Measurements from ENCODE around the gene EBF4. TPM values are rescaled to one million over a fixed set of nuclear protein-coding genes. Genes with fewer than 3 reads are reported as not detected.

The EBF4 gene
- total and polyA plus RNA-seq, 2 of the 8 experiments (the other 6 are each of a cell fraction or from before 2014, with no cell fraction given): 1.2 to 2.9 TPM

DNA sequence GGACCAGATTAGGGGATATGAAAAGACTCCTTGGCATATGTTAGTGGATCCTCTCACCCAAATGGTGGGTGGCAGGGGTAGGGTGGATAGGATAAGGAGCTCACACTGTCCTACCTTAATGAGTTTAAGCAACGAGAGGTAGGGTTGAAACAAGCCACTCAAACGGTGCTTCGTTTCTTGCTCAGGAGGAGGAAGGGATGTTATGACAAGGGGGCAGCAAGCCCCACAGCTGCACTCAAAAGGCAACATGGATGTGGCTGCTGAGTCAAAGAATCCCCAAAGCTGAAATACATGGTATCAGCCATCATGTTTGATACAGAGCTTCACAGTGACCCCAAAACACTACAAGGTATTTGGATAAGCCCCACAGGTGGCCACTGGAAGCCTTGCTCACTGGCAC is 20.1 kb upstream of the EBF4 start:
- no peak overlapping the region for H2BK20ac ChIP-seq (ENCODE audit: low read length)
- H3K4me1 ChIP-seq (replicated peaks in 1 of 4; ENCODE audit: control insufficient read depth in 3 of 4, insufficient read depth in 4 of 4, low read length in 3 of 4): 0 out of 7 replicates have a peak, but pooled peaks cover 0 to 4% (median 0%) of the 10 kb centered on the region in 4 experiments
- no peaks in the 10 kb centered on the region for H3K79me2 ChIP-seq (ENCODE audit: control insufficient read depth in 1 of 2, insufficient read depth in 2 of 2, low read length in 2 of 2)
- no peaks in the 10 kb centered on the region for H4K20me1 ChIP-seq (replicated peaks in 1 of 2; ENCODE audit: control insufficient read depth in 1 of 2, insufficient read depth in 2 of 2, low read length in 2 of 2)
- H3K9me3 ChIP-seq (ENCODE audit: insufficient read depth in 2 of 2, low read depth in 1 of 2, low read length in 1 of 2): no peaks in the 10 kb centered on the region
- no peak overlapping the region for H4K5ac ChIP-seq (ENCODE audit: insufficient read length, low read depth, low read length)
- no peaks in the 10 kb centered on the region; a peak in 3 of 7 replicates for H3K27me3 ChIP-seq (replicated peaks in 1 of 4; ENCODE audit: control insufficient read depth in 3 of 4, extremely low read depth in 1 of 4, insufficient read depth in 3 of 4, low read length in 3 of 4)
- no peak overlapping the region for H3K18ac ChIP-seq (ENCODE audit: extremely low read depth, low read length)
- H3K23ac ChIP-seq (ENCODE audit: insufficient read length): no peak overlapping the region
- TF ChIP-seq SP1 (IDR thresholded peaks at IDR 0.05; ENCODE audit: low read depth, low read length) (no peak), POLR2A (IDR thresholded peaks at IDR 0.05; ENCODE audit: control extremely low read depth in 1 of 2, low read depth in 2 of 2, low read length in 2 of 2) (no peak)
- no peak overlapping the region for H3K56ac ChIP-seq (replicated peaks; ENCODE audit: insufficient read length, low read depth, low read length)
- no peak for FAIRE-seq
- no peak for DNase-seq (ENCODE audit: low read depth in 1 of 2, low spot score in 2 of 2)
- CTCF ChIA-PET (ENCODE audit: partially characterized antibody): interaction anchor here (0.8 to 2.2 kb wide), 19 partner anchors 10 to 499 kb away, joined by 3 to 12 read pairs (median 4); no protein-coding TSS in a partner anchor
- no peak overlapping the region for H2BK5ac ChIP-seq (ENCODE audit: low read depth, low read length)
- 91% methylated on average over 3 of the region's 3 CpGs; no CpG with 5 or more reads in 1 of the 2 experiments for WGBS, 2 experiments (ENCODE audit: extremely low coverage in 1 of 2, insufficient coverage in 1 of 2, insufficient read length in 1 of 2, insufficient replicate concordance in 2 of 2, low coverage in 1 of 2, low lambda C conversion rate in 2 of 2, missing lambda C conversion rate in 1 of 2)
- no peak overlapping the region for H4K8ac ChIP-seq (ENCODE audit: extremely low read depth, insufficient read depth, low read length)
- H2BK120ac ChIP-seq (replicated peaks; ENCODE audit: low read depth, low read length): no peak overlapping the region
- H3K36me3 ChIP-seq (ENCODE audit: control insufficient read depth in 2 of 4, insufficient read depth in 4 of 4, low read length in 3 of 4): no peaks in the 10 kb centered on the region
- 0 out of 2 replicates have a peak overlapping the region, but pooled peaks have one; percentile 61 for H2BK15ac ChIP-seq (ENCODE audit: low read length)
- H3K4me3 ChIP-seq (ENCODE audit: extremely low read depth in 1 of 4, insufficient read depth in 2 of 4, low read depth in 3 of 4, low read length in 4 of 4): no peak overlapping the region
- no peak overlapping the region for H3K4me2 ChIP-seq (ENCODE audit: insufficient read depth in 1 of 2, low read depth in 2 of 2, low read length in 2 of 2)
- POLR2A ChIA-PET (ENCODE audit: partially characterized antibody): interaction anchor here (0.9 to 28.5 kb wide), 4 partner anchors 9 to 209 kb away, joined by 3 to 463 read pairs (median 11); partner anchors contain the start of genes IDH3B and NOP56
- H3K27ac ChIP-seq (ENCODE audit: low read depth, low read length): no peak overlapping the region
- H3K14ac ChIP-seq (ENCODE audit: insufficient read length): no peak overlapping the region
- no peak overlapping the region for H2BK12ac ChIP-seq (ENCODE audit: low read depth, low read length)
- H3K9ac ChIP-seq (replicated peaks in 1 of 4; ENCODE audit: extremely low read depth in 1 of 4, low read depth in 3 of 4, low read length in 3 of 4): peak overlapping the region in 1 of 4 experiments; percentile 4; a peak in 1 of 7 replicates
- H4K91ac ChIP-seq (replicated peaks; ENCODE audit: insufficient read length, low read length): no peak overlapping the region
- H3K4ac ChIP-seq (replicated peaks; ENCODE audit: insufficient read length, low read depth, low read length): no peak overlapping the region
- no peak overlapping the region; the same call in 1 of the 2 replicates for H2AFZ ChIP-seq (ENCODE audit: low read length)
- no peaks in the 10 kb centered on the region for H3K79me1 ChIP-seq (ENCODE audit: low read depth, low read length)
- no peak overlapping the region for H2AK5ac ChIP-seq (ENCODE audit: low read depth, low read length)
- H3K23me2 ChIP-seq (ENCODE audit: low read depth, low read length): no peaks in the 10 kb centered on the region

Data from H1 (cell line).